Activated CD8-positive, alpha-beta memory T cell treated with anti-CD3 and anti-CD28 coated beads, Interleukin-2, amount 50 U/mL, for 48 hours (primary cell): Measurements from ENCODE around the gene FNDC3B.

Experiments
- DNase-seq: peaks from one replicate; pipeline ENCODE4 v3.0.0-alpha.2; 2020

Gene FNDC3B

GRCh38 chr3:172195407-172195754 lies 156.0 kb downstream of the FNDC3B start:
- DNase-seq: no peak

GRCh38 chr3:172197344-172197743 lies 158.0 kb downstream of the FNDC3B start:
- no peak for DNase-seq

GRCh38 chr3:172198428-172198827 lies 159.1 kb downstream of the FNDC3B start:
- DNase-seq: no peak

GRCh38 chr3:172199850-172200369 lies 160.5 kb downstream of the FNDC3B start:
- DNase-seq: no peak

- no peak for DNase-seq
These were observed 161.9 kb downstream of the FNDC3B start for GRCh38 chr3:172201136-172201869.

GRCh38 chr3:172201870-172202236 lies 162.5 kb downstream of the FNDC3B start:
- DNase-seq: no peak

- no peak for DNase-seq
These were observed 163.4 kb downstream of the FNDC3B start for GRCh38 chr3:172202797-172203196.

GRCh38 chr3:172203522-172204258 lies 164.3 kb downstream of the FNDC3B start:
- no peak for DNase-seq

- no peak for DNase-seq
These were observed 165.3 kb downstream of the FNDC3B start for GRCh38 chr3:172204716-172205115.

GRCh38 chr3:172208586-172209332 lies 169.4 kb downstream of the FNDC3B start:
- no peak for DNase-seq

- DNase-seq: no peak
These were observed 170.2 kb downstream of the FNDC3B start for GRCh38 chr3:172209333-172210321.

- DNase-seq: no peak
These were observed 171.0 kb downstream of the FNDC3B start for GRCh38 chr3:172210355-172210754.

- no peak for DNase-seq
These were observed 171.7 kb downstream of the FNDC3B start for GRCh38 chr3:172211123-172211522.

- DNase-seq: no peak
These were observed 173.8 kb downstream of the FNDC3B start for GRCh38 chr3:172213200-172213599.

- DNase-seq: no peak
These were observed 174.5 kb downstream of the FNDC3B start for GRCh38 chr3:172213904-172214303.

- no peak for DNase-seq
These were observed 176.9 kb downstream of the FNDC3B start for GRCh38 chr3:172216267-172216666.

- no peak for DNase-seq
These were observed 177.5 kb downstream of the FNDC3B start for GRCh38 chr3:172216911-172217310.

GRCh38 chr3:172217877-172218276 lies 178.5 kb downstream of the FNDC3B start:
- no peak for DNase-seq

- no peak for DNase-seq
These were observed 179.3 kb downstream of the FNDC3B start for GRCh38 chr3:172218350-172219323.

- no peak for DNase-seq
These were observed 180.4 kb downstream of the FNDC3B start for GRCh38 chr3:172219750-172220149.

GRCh38 chr3:172221547-172221946 lies 182.2 kb downstream of the FNDC3B start:
- no peak for DNase-seq
